Measurements from ENCODE around the gene TNS1. TPM values are rescaled to one million over a fixed set of nuclear protein-coding genes. Genes with fewer than 3 reads are reported as not detected.

Gene TNS1
- total RNA-seq, 1 experiment from 2014 or later, result 6.2 TPM

- ChIA-PET RAD21 (ENCODE audit: low non-redundant PET in 1 of 2, low total read pairs in 2 of 2, uncharacterized antibody in 2 of 2, unreplicated experiment in 2 of 2) (no interaction called here), POLR2A (no interaction called here), CTCF (interaction anchor here (0.7 kb wide), 1 partner anchor 8 kb away, joined by 3 read pairs; no protein-coding TSS in a partner anchor)
- intact Hi-C loops (cut with micrococcal nuclease), result no loop called here
- H3K9me3 ChIP-seq (ENCODE audit: control insufficient read depth in 1 of 2, insufficient read depth in 1 of 2, low read depth in 1 of 2, low read length in 2 of 2), result no peaks in the 10 kb centered on the region
- DNase-seq (ENCODE audit: low read depth, low spot score) (no peak), ATAC-seq (no peak)
- no peak overlapping the region for H3K9ac ChIP-seq (ENCODE audit: low read length)
- no TSS peak for BruUV-seq (replicated peaks)
- H3K27me3 ChIP-seq (ENCODE audit: insufficient read depth, low read length), result no peaks in the 10 kb centered on the region
- no peaks in the 10 kb centered on the region for H4K20me1 ChIP-seq (ENCODE audit: insufficient read depth)
- H2AFZ ChIP-seq (ENCODE audit: low read depth, low read length, poor library complexity, severe bottlenecking), result no peak overlapping the region
- no peak for TF ChIP-seq POLR2A (IDR thresholded peaks at IDR 0.05; ENCODE audit: borderline replicate concordance, extremely low read depth, insufficient read depth, insufficient read length)
- TF ChIP-seq CEBPB (IDR thresholded peaks at IDR 0.05; ENCODE audit: low read depth), result no peak
- TF ChIP-seq, protein P1, sequence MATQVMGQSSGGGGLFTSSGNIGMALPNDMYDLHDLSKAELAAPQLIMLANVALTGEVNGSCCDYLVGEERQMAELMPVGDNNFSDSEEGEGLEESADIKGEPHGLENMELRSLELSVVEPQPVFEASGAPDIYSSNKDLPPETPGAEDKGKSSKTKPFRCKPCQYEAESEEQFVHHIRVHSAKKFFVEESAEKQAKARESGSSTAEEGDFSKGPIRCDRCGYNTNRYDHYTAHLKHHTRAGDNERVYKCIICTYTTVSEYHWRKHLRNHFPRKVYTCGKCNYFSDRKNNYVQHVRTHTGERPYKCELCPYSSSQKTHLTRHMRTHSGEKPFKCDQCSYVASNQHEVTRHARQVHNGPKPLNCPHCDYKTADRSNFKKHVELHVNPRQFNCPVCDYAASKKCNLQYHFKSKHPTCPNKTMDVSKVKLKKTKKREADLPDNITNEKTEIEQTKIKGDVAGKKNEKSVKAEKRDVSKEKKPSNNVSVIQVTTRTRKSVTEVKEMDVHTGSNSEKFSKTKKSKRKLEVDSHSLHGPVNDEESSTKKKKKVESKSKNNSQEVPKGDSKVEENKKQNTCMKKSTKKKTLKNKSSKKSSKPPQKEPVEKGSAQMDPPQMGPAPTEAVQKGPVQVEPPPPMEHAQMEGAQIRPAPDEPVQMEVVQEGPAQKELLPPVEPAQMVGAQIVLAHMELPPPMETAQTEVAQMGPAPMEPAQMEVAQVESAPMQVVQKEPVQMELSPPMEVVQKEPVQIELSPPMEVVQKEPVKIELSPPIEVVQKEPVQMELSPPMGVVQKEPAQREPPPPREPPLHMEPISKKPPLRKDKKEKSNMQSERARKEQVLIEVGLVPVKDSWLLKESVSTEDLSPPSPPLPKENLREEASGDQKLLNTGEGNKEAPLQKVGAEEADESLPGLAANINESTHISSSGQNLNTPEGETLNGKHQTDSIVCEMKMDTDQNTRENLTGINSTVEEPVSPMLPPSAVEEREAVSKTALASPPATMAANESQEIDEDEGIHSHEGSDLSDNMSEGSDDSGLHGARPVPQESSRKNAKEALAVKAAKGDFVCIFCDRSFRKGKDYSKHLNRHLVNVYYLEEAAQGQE (IDR thresholded peaks at IDR 0.05; ENCODE audit: low read depth), result no peak
- no peak for TF ChIP-seq SIN3A (IDR thresholded peaks at IDR 0.05; ENCODE audit: low read depth)
- TF ChIP-seq YY1 (IDR thresholded peaks at IDR 0.05; ENCODE audit: extremely low read depth, insufficient replicate concordance, low read depth, low read length), result no peak
- TF ChIP-seq ELF1 (IDR thresholded peaks at IDR 0.05; ENCODE audit: borderline replicate concordance, low read depth), result no peak
- TF ChIP-seq FOSL1 (IDR thresholded peaks at IDR 0.05; ENCODE audit: low read depth), result no peak
- TF ChIP-seq JUND (IDR thresholded peaks at IDR 0.05), result no peak
- TF ChIP-seq EZH2 (IDR thresholded peaks at IDR 0.05), result no peak
- TF ChIP-seq MAX (IDR thresholded peaks at IDR 0.05), result no peak
- TF ChIP-seq ZNF274 (IDR thresholded peaks at IDR 0.05; ENCODE audit: low read depth, low read length), result no peak
- TF ChIP-seq SP1 (IDR thresholded peaks at IDR 0.05; ENCODE audit: low read depth), result no peak
- TF ChIP-seq RAD21 (IDR thresholded peaks at IDR 0.05; ENCODE audit: low read depth), result no peak
- no peak overlapping the region for H3K4me3 ChIP-seq (replicated peaks in 1 of 2; ENCODE audit: low read depth in 1 of 2, low read length in 2 of 2)
- H3K79me2 ChIP-seq (ENCODE audit: insufficient read depth, low read length), result no peaks in the 10 kb centered on the region
- H3K4me2 ChIP-seq (ENCODE audit: low read length), result no peak overlapping the region
- no peaks in the 10 kb centered on the region for H3K36me3 ChIP-seq (ENCODE audit: control insufficient read depth in 1 of 2, insufficient read depth in 2 of 2, low read length in 2 of 2)
- H3K9me2 ChIP-seq (ENCODE audit: insufficient read depth), result no peaks in the 10 kb centered on the region
- peaks cover 4 to 16% of the 10 kb centered on the region in 2 experiments for H3K4me1 ChIP-seq (ENCODE audit: control insufficient read depth in 1 of 2, insufficient read depth in 2 of 2, low read length in 2 of 2)
- no peak overlapping the region for H3K27ac ChIP-seq (ENCODE audit: low read depth, low read length)
These were observed 1.2 kb downstream of the TNS1 start for GRCh38 chr2:218001629-218002028.

Data from HCT116 (cell line).